A673 (cell line): ENCODE results near the gene COPZ1. TPM values are rescaled to one million over a fixed set of nuclear protein-coding genes. Genes with fewer than 3 reads are reported as not detected.

Experiments used
- BruUV-seq: library from RNA; stranded (reverse); fragments of 400-500 nt; replicated peaks from 2 replicates; lab custom pipeline; 2021; lab: Mats Ljungman, UMichigan
- CTCF ChIA-PET: fragments of 300-600 bp; sonication (Branson Sonifier 250); formaldehyde crosslinking; loops from one replicate; lab custom pipeline; 2022; ENCODE audit warnings: antibody characterized with exemption; lab: Charles Lee
- POLR2A ChIA-PET: fragments of 300-600 bp; sonication (Branson Sonifier 250); formaldehyde crosslinking; loops from one replicate; lab custom pipeline; 2022; ENCODE audit warnings: antibody characterized with exemption; ENCODE audit not compliant: low non-redundant PET; lab: Charles Lee
- DNase-seq: peaks from one replicate; pipeline ENCODE4 v3.0.0-alpha.2; 2015; ENCODE audit warnings: low spot score
- H3K27ac ChIP-seq: fragments of 200-600 bp; sonication (generic); 2 replicates; pipeline ENCODE4 v1.5.1; 2016; ENCODE audit warnings: mixed run types, low read depth, mild to moderate bottlenecking, mixed read lengths, antibody characterized with exemption, low read length; ENCODE audit not compliant: poor library complexity, severe bottlenecking
- H3K27me3 ChIP-seq: fragments of 200-600 bp; sonication (generic); replicated peaks from 2 replicates; pipeline ENCODE4 v1.6.1; 2017; ENCODE audit warnings: mixed run types, low read depth, mild to moderate bottlenecking, mixed read lengths, antibody characterized with exemption, low read length; ENCODE audit not compliant: insufficient read depth, poor library complexity
- H3K36me3 ChIP-seq: fragments of 200-600 bp; sonication (generic); 2 replicates; pipeline ENCODE4 v1.6.1; 2016; ENCODE audit warnings: mixed run types, mild to moderate bottlenecking, mixed read lengths, antibody characterized with exemption, low read length; ENCODE audit not compliant: insufficient read depth, poor library complexity, severe bottlenecking
- H3K4me1 ChIP-seq: fragments of 200-600 bp; sonication (generic); 2 replicates; pipeline ENCODE4 v1.6.1; 2017; ENCODE audit warnings: mixed run types, mild to moderate bottlenecking, mixed read lengths, antibody characterized with exemption, low read length; ENCODE audit not compliant: insufficient read depth, poor library complexity, severe bottlenecking
- H3K4me3 ChIP-seq: fragments of 200-600 bp; sonication (generic); 2 replicates; pipeline ENCODE4 v1.5.1; 2016; ENCODE audit warnings: low read depth, mixed run types, mild to moderate bottlenecking, mixed read lengths, low read length; ENCODE audit not compliant: poor library complexity, severe bottlenecking
- H3K9me3 ChIP-seq: fragments of 200-600 bp; sonication (generic); 2 replicates; pipeline ENCODE4 v1.6.1; 2016; ENCODE audit warnings: mixed run types, low read depth, mild to moderate bottlenecking, mixed read lengths, antibody characterized with exemption, low read length; ENCODE audit not compliant: poor library complexity, severe bottlenecking
- CTCF ChIP-seq: fragments of 300-800, 200-600 bp; sonication (generic); conservative IDR thresholded peaks from 2 replicates; pipeline ENCODE4 v1.5.1; 2017; ENCODE audit warnings: low read depth, mild to moderate bottlenecking, antibody characterized with exemption, low read length, moderate library complexity, mixed read lengths
- EZH2 ChIP-seq: fragments of 200-600 bp; sonication (generic); IDR thresholded peaks from 2 replicates; pipeline ENCODE4 v1.6.1; 2017; ENCODE audit warnings: borderline replicate concordance, low read depth, mild to moderate bottlenecking, mixed read lengths, antibody characterized with exemption, low read length; ENCODE audit not compliant: poor library complexity, severe bottlenecking
- intact Hi-C: fragments of 100-400 bp; cut with micrococcal nuclease; formaldehyde crosslinking; loops from one replicate; pipeline ENCODE4 v1.10.0; 2022; ENCODE audit not compliant: unreplicated experiment
- total RNA-seq: library from RNA; stranded (reverse); gene quantifications from 2 replicates; pipeline ENCODE4 v1.2.3, GENCODE V29; 2021

COPZ1 gene
- total RNA-seq, 1 experiment from 2014 or later: 187 TPM

DNA sequence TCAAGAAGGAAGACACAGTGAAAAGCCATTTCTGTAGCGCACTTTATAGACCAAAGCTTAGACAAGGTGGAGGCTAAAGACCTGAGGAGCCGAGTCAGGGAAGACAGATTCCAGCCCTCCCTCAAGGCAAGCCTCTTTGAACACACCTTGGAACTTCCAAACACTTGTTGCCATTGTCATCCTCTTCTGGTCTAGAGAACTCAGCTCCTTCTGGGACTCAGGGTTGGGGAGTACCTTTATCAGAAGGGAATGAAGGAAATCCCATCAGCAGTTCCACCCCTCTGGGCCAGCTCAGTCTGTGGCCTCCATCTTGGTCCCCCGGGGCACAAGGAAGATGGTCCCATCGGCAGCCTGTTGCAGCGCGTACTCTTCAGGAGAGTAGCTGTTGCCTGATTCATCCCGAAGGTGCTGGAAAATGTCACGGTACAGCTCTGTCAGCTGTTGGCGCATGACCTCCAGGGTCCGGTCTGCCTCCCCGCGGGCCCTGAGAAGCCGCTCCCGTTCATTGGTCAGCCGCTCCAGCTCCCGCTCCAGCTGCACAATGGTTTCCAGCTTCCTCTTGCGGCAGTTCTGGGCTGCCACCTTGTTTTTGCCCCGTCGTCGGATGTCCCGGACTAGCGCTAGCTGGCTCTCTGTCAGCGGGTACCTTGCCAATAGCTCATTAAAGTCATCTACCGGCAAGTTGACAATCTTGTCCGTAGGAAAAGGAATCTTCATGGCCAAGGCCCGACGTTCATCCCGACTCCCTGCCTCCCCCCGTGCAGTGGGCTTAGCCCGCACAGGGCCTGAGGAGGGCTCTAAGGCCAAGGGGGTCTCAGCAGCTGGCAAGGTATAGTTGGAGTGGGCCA is 32.6 kb upstream of the COPZ1 start:
- intact Hi-C loops: no loop called here
- Histone ChIP-seq H3K36me3 (peaks cover 12% of the 10 kb centered on the region), H3K9me3 (no peaks in the 10 kb centered on the region), H3K27me3 (no peaks in the 10 kb centered on the region), H3K27ac (no peak overlapping the region), H3K4me3 (no peak overlapping the region), H3K4me1 (no peaks in the 10 kb centered on the region)
- no peak for DNase-seq
- POLR2A ChIA-PET: interaction anchor here (0.6 to 1.1 kb wide), 4 partner anchors 8 to 62 kb away, joined by 3 to 7 read pairs (median 4); partner anchors contain the start of genes CBX5 and HNRNPA1
- CTCF ChIA-PET: interaction anchor here (0.9 to 2.7 kb wide), 3 partner anchors 28 to 38 kb away, joined by 3 to 14 read pairs (median 4); partner anchors contain the start of gene COPZ1
- BruUV-seq: no TSS peak
- TF ChIP-seq EZH2 (no peak), CTCF (no peak)

GRCh38 chr12:54292931-54293241 is 32.0 kb upstream of the COPZ1 start:
- ChIA-PET CTCF (interaction anchor here (0.9 to 2.7 kb wide), 4 partner anchors 28 to 39 kb away, joined by 3 to 14 read pairs (median 4); partner anchors contain the start of gene COPZ1), POLR2A (interaction anchor here (0.6 to 0.7 kb wide), 2 partner anchors 9 to 13 kb away, joined by 3 to 7 read pairs; partner anchors contain the start of gene CBX5)
- TF ChIP-seq EZH2 (no peak), CTCF (no peak)
- H3K9me3 ChIP-seq: no peaks in the 10 kb centered on the region
- H3K27me3 ChIP-seq: no peaks in the 10 kb centered on the region
- intact Hi-C loops: no loop called here
- no peak for DNase-seq
- BruUV-seq: no TSS peak
- no peak overlapping the region for H3K27ac ChIP-seq
- peaks cover 7% of the 10 kb centered on the region for H3K36me3 ChIP-seq
- no peak overlapping the region for H3K4me3 ChIP-seq
- H3K4me1 ChIP-seq: no peaks in the 10 kb centered on the region

DNA sequence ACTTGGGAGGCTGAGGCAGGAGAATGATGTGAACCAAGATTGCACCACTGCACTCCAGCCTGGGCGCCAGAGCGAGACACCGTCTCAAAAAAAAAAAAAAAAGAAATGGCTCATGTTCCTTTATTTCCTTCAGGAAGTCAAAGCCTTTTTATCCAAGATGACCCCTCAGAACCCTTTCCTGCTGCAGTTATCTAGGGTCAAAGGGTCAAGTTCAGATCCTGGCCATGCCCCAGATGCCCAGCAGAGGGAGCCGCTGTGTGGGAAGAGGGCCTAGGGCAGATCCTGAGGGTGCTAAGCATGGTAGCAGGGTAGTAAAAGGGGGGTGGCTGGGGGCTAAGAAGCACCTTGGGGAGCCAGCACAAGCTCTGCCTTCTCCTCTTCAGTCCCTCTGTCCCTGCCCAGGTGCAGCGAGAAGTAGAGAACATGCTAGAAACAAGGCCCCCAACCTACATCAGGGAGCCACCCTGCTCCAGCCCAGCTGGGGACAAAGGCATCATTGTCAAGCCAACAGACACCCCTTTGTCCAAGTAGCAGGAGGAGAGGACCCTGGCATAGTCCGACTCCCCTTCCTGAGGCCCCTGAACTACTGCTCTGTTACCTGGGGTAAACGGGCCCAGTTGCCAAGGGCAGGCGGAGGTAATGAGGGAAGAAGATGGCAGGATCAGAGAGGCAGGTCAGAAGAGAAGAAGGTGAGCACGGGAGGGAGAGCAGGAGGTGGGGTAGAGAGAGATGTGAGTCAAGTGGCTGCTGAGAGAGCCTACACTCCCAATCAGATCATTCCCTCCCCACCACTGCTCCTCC is 30.6 kb upstream of the COPZ1 start:
- H3K4me1 ChIP-seq: no peaks in the 10 kb centered on the region
- no peaks in the 10 kb centered on the region for H3K9me3 ChIP-seq
- TF ChIP-seq CTCF (peak; percentile 85), EZH2 (no peak)
- H3K27me3 ChIP-seq: peaks cover under 1% of the 10 kb centered on the region
- no peaks in the 10 kb centered on the region for H3K36me3 ChIP-seq
- no TSS peak for BruUV-seq
- H3K4me3 ChIP-seq: no peak overlapping the region
- ChIA-PET POLR2A (no interaction called here), CTCF (interaction anchor here (1.2 kb wide), 1 partner anchor 34 kb away, joined by 3 read pairs; no protein-coding TSS in a partner anchor)
- H3K27ac ChIP-seq: no peak overlapping the region
- intact Hi-C loops: loop anchor here (2.0 kb wide), 2 partner anchors 66 to 74 kb away; no protein-coding TSS in a partner anchor
- no peak for DNase-seq
